ENCODE results near the gene CPLX3. TPM values are rescaled to one million over a fixed set of nuclear protein-coding genes. Genes with fewer than 3 reads are reported as not detected.

The CPLX3 gene
- total and polyA plus RNA-seq, 2 of the 8 experiments (the other 6 are each of a cell fraction or from before 2014, with no cell fraction given), result 0.17 TPM; not detected in 1

DNA sequence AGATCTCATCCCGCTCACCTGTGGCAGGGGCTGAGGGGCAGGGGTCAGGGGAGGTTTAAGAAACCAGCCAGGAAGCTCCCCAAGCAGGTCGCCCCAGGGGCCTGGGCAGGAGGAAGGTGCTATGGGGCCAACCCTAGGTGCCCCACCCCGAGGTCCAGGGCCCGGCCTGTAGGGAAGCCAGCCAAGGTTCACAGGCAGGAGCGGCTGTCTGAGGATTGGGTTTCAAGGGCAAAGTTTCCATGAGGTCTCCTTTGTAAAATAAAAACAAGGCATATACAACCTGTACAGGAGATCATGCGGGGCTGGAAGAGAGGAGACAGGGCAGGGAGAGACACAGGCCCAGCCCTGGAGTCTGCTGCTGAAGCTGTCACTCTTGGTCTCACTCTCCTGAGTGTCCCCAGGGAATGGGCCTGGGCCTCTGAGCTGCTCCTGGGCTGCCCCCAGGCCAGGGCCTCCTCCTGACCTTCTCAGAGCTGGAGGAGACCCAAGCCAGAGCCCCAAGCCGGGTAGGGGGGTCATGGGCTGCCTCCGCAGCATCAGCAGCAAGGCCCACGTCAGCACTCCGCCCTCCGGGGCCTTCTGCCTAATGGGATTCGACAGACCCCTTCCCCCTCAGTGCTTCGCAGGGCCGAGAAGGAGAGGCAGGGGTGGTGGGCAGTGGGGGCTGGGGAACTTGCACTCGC lies 5.5 kb downstream of the CPLX3 start:
- Histone ChIP-seq H3K4ac (replicated peaks; ENCODE audit: insufficient read length, low read depth, low read length) (no peak overlapping the region), H2AK5ac (ENCODE audit: low read depth, low read length) (no peak overlapping the region), H3K23ac (ENCODE audit: insufficient read length) (no peak overlapping the region), H3K9me3 (ENCODE audit: insufficient read depth in 2 of 2, low read depth in 1 of 2, low read length in 1 of 2) (no peaks in the 10 kb centered on the region), H3K4me3 (ENCODE audit: extremely low read depth in 1 of 4, insufficient read depth in 2 of 4, low read depth in 3 of 4, low read length in 4 of 4) (no peak overlapping the region), H2BK15ac (ENCODE audit: low read length) (no peak overlapping the region), H3K9ac (replicated peaks in 1 of 4; ENCODE audit: extremely low read depth in 1 of 4, low read depth in 3 of 4, low read length in 3 of 4) (no peak overlapping the region), H3K18ac (ENCODE audit: extremely low read depth, low read length) (no peak overlapping the region), H2AFZ (ENCODE audit: low read length) (no peak overlapping the region), H3K4me2 (ENCODE audit: insufficient read depth in 1 of 2, low read depth in 2 of 2, low read length in 2 of 2) (no peak overlapping the region), H3K23me2 (ENCODE audit: low read depth, low read length) (no peaks in the 10 kb centered on the region), H4K5ac (ENCODE audit: insufficient read length, low read depth, low read length) (no peak overlapping the region), H3K14ac (ENCODE audit: insufficient read length) (no peak overlapping the region), H3K36me3 (ENCODE audit: control insufficient read depth in 2 of 4, insufficient read depth in 4 of 4, low read length in 3 of 4) (no peaks in the 10 kb centered on the region), H2BK120ac (replicated peaks; ENCODE audit: low read depth, low read length) (no peak overlapping the region), H4K20me1 (replicated peaks in 1 of 2; ENCODE audit: control insufficient read depth in 1 of 2, insufficient read depth in 2 of 2, low read length in 2 of 2) (peaks cover 0 to 2% of the 10 kb centered on the region in 2 experiments), H3K27me3 (replicated peaks in 1 of 4; ENCODE audit: control insufficient read depth in 3 of 4, extremely low read depth in 1 of 4, insufficient read depth in 3 of 4, low read length in 3 of 4) (peaks cover under 1 to 15% (median 7%) of the 10 kb centered on the region in 4 experiments; a peak in 5 of 7 replicates), H3K79me2 (ENCODE audit: control insufficient read depth in 1 of 2, insufficient read depth in 2 of 2, low read length in 2 of 2) (no peaks in the 10 kb centered on the region), H4K8ac (ENCODE audit: extremely low read depth, insufficient read depth, low read length) (no peak overlapping the region), H3K27ac (ENCODE audit: low read depth, low read length) (no peak overlapping the region), H2BK5ac (ENCODE audit: low read depth, low read length) (no peak overlapping the region), H3K79me1 (ENCODE audit: low read depth, low read length) (no peaks in the 10 kb centered on the region), H3K4me1 (replicated peaks in 1 of 4; ENCODE audit: control insufficient read depth in 3 of 4, insufficient read depth in 4 of 4, low read length in 3 of 4) (peaks cover 0 to 5% (median 2%) of the 10 kb centered on the region in 4 experiments; a peak in 5 of 7 replicates), H2BK12ac (ENCODE audit: low read depth, low read length) (no peak overlapping the region), H4K91ac (replicated peaks; ENCODE audit: insufficient read length, low read length) (no peak overlapping the region), H3K56ac (replicated peaks; ENCODE audit: insufficient read length, low read depth, low read length) (no peak overlapping the region), H2BK20ac (ENCODE audit: low read length) (no peak overlapping the region)
- CTCF ChIA-PET (ENCODE audit: partially characterized antibody), result interaction anchor here (0.7 to 15.7 kb wide), 13 partner anchors 7 to 295 kb away, joined by 3 to 135 read pairs (median 5); partner anchors contain the start of gene LMAN1L
- DNase-seq (ENCODE audit: low read depth in 1 of 2, low spot score in 2 of 2) (no peak), FAIRE-seq (no peak)
- POLR2A ChIA-PET (ENCODE audit: partially characterized antibody), result interaction anchor here (0.7 to 4.6 kb wide), 5 partner anchors 10 to 69 kb away, joined by 3 to 23 read pairs (median 3); partner anchors contain the start of gene ULK3
- 82% methylated on average over 14 of the region's 15 CpGs; no CpG with 5 or more reads in 1 of the 2 experiments for WGBS, 2 experiments (ENCODE audit: extremely low coverage in 1 of 2, insufficient coverage in 1 of 2, insufficient read length in 1 of 2, insufficient replicate concordance in 2 of 2, low coverage in 1 of 2, low lambda C conversion rate in 2 of 2, missing lambda C conversion rate in 1 of 2)
- TF ChIP-seq YY1 (IDR thresholded peaks at IDR 0.05; ENCODE audit: low read depth, low read length) (no peak), SIN3A (conservative IDR thresholded peaks at IDR 0.05 in 1 of 2, IDR thresholded peaks at IDR 0.05 in 1 of 2; ENCODE audit: low read depth in 1 of 2, low read length in 2 of 2) (no peak), EZH2 (IDR thresholded peaks at IDR 0.05; ENCODE audit: low read depth, low read length, severe bottlenecking) (no peak), CREB1 (IDR thresholded peaks at IDR 0.05) (no peak), CBX5 (IDR thresholded peaks at IDR 0.05; ENCODE audit: low read depth, low read length) (no peak), HDAC2 (IDR thresholded peaks at IDR 0.05; ENCODE audit: borderline replicate concordance in 1 of 2, low read depth in 2 of 2, low read length in 2 of 2) (no peak), CHD2 (IDR thresholded peaks at IDR 0.05; ENCODE audit: low read length) (no peak), TEAD4 (IDR thresholded peaks at IDR 0.05; ENCODE audit: low read depth, low read length) (no peak), CEBPB (IDR thresholded peaks at IDR 0.05; ENCODE audit: low read depth, low read length) (no peak), TAF1 (IDR thresholded peaks at IDR 0.05; ENCODE audit: low read depth, low read length) (no peak)

All from H1 (cell line).